HS-5 (cell line): ENCODE measurements around the gene BMP2K.

Experiments used
- DNase-seq: peaks from one replicate; pipeline ENCODE4 v3.0.0-alpha.2; 2012; ENCODE audit warnings: low read depth

BMP2K gene

GRCh38 chr4:78930016-78930629, 154.0 kb downstream of the BMP2K start:
- no peak for DNase-seq

GRCh38 chr4:78936989-78937388, 160.8 kb downstream of the BMP2K start:
- no peak for DNase-seq

- DNase-seq: no peak
These were observed 161.7 kb downstream of the BMP2K start for GRCh38 chr4:78937837-78938236.

GRCh38 chr4:78938474-78938867, 162.3 kb downstream of the BMP2K start:
- DNase-seq: no peak

- no peak for DNase-seq
These were observed 162.9 kb downstream of the BMP2K start, which contains the start of gene PAQR3 for GRCh38 chr4:78938868-78939666. PAQR3 (minus strand) TSS chr4:78939438; CDS start chr4:78939224, 214 bp downstream.

GRCh38 chr4:78939667-78940008, 163.5 kb downstream of the BMP2K start:
- no peak for DNase-seq

- DNase-seq: no peak
These were observed 164.6 kb downstream of the BMP2K start for GRCh38 chr4:78940752-78941151.

GRCh38 chr4:78944381-78944780, 168.2 kb downstream of the BMP2K start:
- DNase-seq: no peak

GRCh38 chr4:78945651-78946179, 169.6 kb downstream of the BMP2K start:
- no peak for DNase-seq

- DNase-seq: no peak
These were observed 173.6 kb downstream of the BMP2K start for GRCh38 chr4:78949735-78950134.

GRCh38 chr4:78951862-78952472, 175.8 kb downstream of the BMP2K start:
- no peak for DNase-seq

- DNase-seq: no peak
These were observed 177.1 kb downstream of the BMP2K start for GRCh38 chr4:78953231-78953630.

- DNase-seq: no peak
These were observed 177.9 kb downstream of the BMP2K start for GRCh38 chr4:78953769-78954666.

GRCh38 chr4:78956975-78957374, 180.8 kb downstream of the BMP2K start:
- DNase-seq: no peak

GRCh38 chr4:78960926-78961325, 184.8 kb downstream of the BMP2K start:
- DNase-seq: no peak
